ENCODE results near the gene NTRK1. TPM values are rescaled to one million over a fixed set of nuclear protein-coding genes. Genes with fewer than 3 reads are reported as not detected.

NTRK1 gene
- total RNA-seq, 1 experiment from 2014 or later, result 0.24 TPM

DNA sequence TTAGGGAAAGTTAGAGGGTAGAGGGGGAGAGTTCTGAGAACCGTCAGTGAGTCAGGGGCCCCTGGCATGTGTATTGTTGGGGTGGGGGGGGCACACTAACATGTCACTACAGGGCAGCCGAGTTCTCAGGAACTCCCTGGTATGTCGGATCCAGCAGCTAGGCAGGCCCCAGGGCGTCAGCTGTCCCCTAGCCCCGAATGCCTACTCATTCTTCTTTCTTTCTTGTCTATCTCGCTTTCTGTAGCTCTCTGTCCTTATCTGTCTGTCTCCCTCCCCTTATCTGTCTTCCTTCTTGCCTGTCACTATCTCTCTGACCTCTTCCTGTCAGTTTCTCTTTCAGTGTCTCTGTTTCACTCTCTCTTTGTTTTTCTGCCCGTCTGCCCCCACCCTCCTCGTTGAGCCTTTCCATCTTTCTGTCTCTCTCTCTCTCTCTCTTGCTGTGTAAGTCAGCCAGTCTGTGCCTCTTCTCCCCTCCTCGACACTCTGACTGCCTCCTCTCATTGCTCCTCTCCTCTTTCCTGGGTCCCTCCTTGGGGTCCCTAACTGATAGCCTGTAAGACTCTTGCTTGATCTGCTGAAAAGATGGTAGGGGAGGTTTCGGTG is 2.4 kb downstream of the NTRK1 start:
- no peaks in the 10 kb centered on the region; a peak in 2 of 5 replicates for H3K9me3 Mint-ChIP-seq
- H3K27me3 Mint-ChIP-seq (ENCODE audit: low read depth), result peaks cover 84% of the 10 kb centered on the region

More for the DNA sequence above, 2.4 kb downstream of the NTRK1 start:
- Histone ChIP-seq H3K79me2 (ENCODE audit: insufficient read depth, low read length) (no peaks in the 10 kb centered on the region), H2BK20ac (ENCODE audit: low read depth, low read length, poor library complexity, severe bottlenecking) (no peak overlapping the region), H4K5ac (ENCODE audit: insufficient read length, low read depth, low read length) (no peak overlapping the region), H4K91ac (ENCODE audit: insufficient read length, low read depth, low read length) (no peak overlapping the region), H3K23ac (ENCODE audit: insufficient read length, low read depth, low read length) (no peak overlapping the region), H3K23me2 (ENCODE audit: insufficient read length, low read depth, low read length, poor library complexity, severe bottlenecking) (peaks cover 13% of the 10 kb centered on the region), H4K8ac (replicated peaks; ENCODE audit: insufficient read length, low read depth, low read length) (no peak overlapping the region), H3K4me2 (ENCODE audit: insufficient read depth, insufficient read length, low read length) (no peak overlapping the region), H3K9me3 (ENCODE audit: control insufficient read depth, low read depth, low read length) (no peaks in the 10 kb centered on the region), H2BK5ac (ENCODE audit: insufficient read length, low read length) (no peak overlapping the region), H3K4ac (ENCODE audit: low read depth, low read length) (no peak overlapping the region), H2BK120ac (ENCODE audit: low read depth, low read length, poor library complexity, severe bottlenecking) (no peak overlapping the region), H3K4me1 (ENCODE audit: insufficient read depth, low read length) (no peaks in the 10 kb centered on the region; the same call in 1 of the 2 replicates), H3K27me3 (ENCODE audit: insufficient read depth, low read length) (peaks cover 57% of the 10 kb centered on the region), H3K27ac (ENCODE audit: insufficient read length, low read depth, low read length) (no peak overlapping the region), H3K79me1 (ENCODE audit: insufficient read depth, low read depth, low read length, poor library complexity, severe bottlenecking) (no peaks in the 10 kb centered on the region), H2AFZ (ENCODE audit: low read length) (no peak overlapping the region), H3K9ac (ENCODE audit: extremely low read depth, insufficient read length, low read length) (no peak overlapping the region), H2BK15ac (ENCODE audit: low read depth, low read length) (no peak overlapping the region), H2BK12ac (ENCODE audit: insufficient read length, low read depth, low read length) (no peak overlapping the region), H3T11ph (ENCODE audit: low read length) (no peak overlapping the region), H3K14ac (ENCODE audit: insufficient read depth, low read length) (no peak overlapping the region), H2AK5ac (ENCODE audit: insufficient read length, low read length) (no peak overlapping the region), H3K18ac (ENCODE audit: insufficient read length, low read depth, low read length) (no peak overlapping the region), H4K20me1 (ENCODE audit: control insufficient read depth, insufficient read depth, insufficient read length) (no peaks in the 10 kb centered on the region), H3K56ac (ENCODE audit: insufficient read length, low read depth, low read length) (no peak overlapping the region)
- no peaks in the 10 kb centered on the region for H3K36me3 Mint-ChIP-seq (ENCODE audit: insufficient read depth in 1 of 3, low read depth in 3 of 3)
- no peak overlapping the region for H3K27ac Mint-ChIP-seq
- H3K4me3 Mint-ChIP-seq, result peak overlapping the region in 1 of 2 experiments; percentile 8; a peak in 1 of 5 replicates
- WGBS (ENCODE audit: extremely low coverage, insufficient read length, low lambda C conversion rate), result no CpG with 5 or more reads among the region's 10 CpGs
- H3K4me1 Mint-ChIP-seq, result peaks cover 8 to 38% of the 10 kb centered on the region in 2 experiments
- no peak for DNase-seq
- TF ChIP-seq, protein P1, sequence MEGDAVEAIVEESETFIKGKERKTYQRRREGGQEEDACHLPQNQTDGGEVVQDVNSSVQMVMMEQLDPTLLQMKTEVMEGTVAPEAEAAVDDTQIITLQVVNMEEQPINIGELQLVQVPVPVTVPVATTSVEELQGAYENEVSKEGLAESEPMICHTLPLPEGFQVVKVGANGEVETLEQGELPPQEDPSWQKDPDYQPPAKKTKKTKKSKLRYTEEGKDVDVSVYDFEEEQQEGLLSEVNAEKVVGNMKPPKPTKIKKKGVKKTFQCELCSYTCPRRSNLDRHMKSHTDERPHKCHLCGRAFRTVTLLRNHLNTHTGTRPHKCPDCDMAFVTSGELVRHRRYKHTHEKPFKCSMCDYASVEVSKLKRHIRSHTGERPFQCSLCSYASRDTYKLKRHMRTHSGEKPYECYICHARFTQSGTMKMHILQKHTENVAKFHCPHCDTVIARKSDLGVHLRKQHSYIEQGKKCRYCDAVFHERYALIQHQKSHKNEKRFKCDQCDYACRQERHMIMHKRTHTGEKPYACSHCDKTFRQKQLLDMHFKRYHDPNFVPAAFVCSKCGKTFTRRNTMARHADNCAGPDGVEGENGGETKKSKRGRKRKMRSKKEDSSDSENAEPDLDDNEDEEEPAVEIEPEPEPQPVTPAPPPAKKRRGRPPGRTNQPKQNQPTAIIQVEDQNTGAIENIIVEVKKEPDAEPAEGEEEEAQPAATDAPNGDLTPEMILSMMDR (conservative IDR thresholded peaks at IDR 0.05), result no peak

Measured in H9 (cell line).